Right hindlimb (tissue), 1 donor: Measurements from ENCODE around the gene DNAJC30.
"Not testable (repeated sequence)": the region's sequence is repeated elsewhere in the genome, so short reads cannot be mapped to it uniquely, and the experiment has no call there.

Experiments
- DNase-seq: peaks from one replicate; pipeline ENCODE4 v3.0.0-alpha.2; 2018

The DNAJC30 gene

DNA sequence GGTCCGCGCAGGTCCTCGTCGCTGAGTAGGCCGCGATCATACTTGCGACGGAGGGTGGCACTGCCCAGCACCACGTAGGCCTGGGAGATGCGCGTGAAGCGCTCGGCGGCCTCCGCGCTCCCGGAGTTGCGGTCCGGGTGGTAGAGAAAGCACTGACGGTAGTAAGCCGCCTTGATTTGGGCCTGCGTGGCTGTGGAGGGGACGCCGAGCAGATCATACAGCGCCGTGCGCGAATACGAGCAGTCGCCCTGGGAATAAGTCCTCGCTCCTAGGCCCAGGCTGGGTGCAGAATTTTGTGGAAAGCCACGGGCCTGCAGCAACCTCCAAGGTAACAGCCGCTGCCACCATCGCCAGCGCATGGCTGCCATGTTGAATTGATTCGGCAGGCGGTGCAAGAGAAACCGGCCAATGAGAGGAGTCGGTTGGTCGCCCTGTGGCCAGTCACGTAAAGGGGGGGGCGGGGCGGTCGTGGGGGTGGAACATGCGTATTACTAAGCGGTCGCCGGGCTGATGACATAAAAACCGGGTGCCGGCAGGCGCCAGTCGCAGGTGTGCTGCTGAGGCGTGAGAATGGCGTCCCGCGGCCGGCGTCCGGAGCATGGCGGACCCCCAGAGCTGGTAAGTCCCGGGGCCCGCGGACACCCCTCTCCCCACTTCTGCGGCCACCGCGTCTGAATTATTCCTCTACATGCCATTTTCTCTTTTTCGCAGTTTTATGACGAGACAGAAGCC is at the start of gene DNAJC30, which contains the start of gene BUD23:
DNAJC30 (minus strand) TSS at position 398 of the 732 bp plus-strand sequence; CDS start at position 368, 30 bp downstream.
BUD23 (plus strand) TSS at position 542 of the 732 bp plus-strand sequence; CDS start at position 571, 29 bp downstream.
- DNase-seq = peak; percentile 99

DNA sequence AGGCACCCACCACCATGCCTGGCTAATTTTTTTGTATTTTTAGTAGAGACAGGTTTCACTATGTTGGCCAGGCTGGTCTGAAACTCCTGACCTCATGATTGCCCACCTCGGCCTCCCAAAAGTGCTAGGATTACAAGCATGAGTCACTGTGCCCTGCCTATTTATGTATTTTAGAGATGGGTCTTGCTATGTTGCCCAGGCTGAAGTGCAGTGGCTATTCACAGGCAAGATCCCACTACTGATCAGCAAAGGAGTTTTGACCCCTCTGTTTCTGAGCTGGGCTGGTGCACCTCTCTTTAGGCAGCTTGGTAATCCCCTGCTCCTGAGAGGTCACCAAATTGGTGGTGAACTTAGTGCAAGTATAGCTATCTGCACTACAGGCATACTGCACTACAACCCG is 49.1 kb upstream of the DNAJC30 start:
- no peak for DNase-seq

DNA sequence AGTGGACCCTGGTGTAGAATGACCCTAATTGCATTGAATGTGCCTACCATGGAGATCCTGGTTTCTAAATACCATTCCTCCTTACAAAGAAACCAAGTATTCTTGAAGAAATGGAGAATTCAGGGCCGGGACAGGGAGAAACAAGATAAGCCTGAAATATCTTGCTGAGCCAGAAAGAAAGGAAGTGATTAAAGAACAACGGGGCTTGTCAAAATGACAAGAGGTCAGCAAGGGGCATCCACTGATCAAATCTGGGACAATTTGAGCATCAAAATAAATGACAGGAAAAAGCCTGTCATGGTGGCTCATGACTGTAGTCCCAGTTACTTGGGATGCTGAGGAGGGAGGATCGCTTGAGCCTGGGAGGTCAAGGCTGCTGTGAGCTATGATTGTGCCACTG is 47.2 kb upstream of the DNAJC30 start:
- no peak for DNase-seq

GRCh38 chr7:73728551-73728950 is 45.3 kb upstream of the DNAJC30 start:
- no peak for DNase-seq

DNA sequence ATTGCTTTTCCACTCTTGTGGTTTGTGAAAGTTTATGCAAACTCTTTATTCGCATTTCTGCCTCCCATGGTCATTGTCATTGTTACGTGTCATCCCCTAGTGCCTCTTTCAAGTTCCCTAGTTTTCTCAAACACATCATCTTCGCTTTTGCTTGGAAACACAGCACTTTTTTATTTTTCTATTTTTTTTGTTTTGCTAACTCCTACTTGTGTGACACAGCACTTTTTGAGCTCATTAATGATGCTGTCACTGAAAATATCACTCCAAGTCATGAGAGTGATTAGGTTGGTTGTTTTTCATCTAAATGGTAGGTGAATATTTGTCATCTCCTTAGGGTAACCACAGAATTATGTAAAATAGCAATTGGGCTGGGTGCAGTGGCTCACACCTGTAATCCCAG is 44.7 kb upstream of the DNAJC30 start:
- no peak for DNase-seq

GRCh38 chr7:73726083-73726466 is 42.8 kb upstream of the DNAJC30 start:
- no peak for DNase-seq

- no peak for DNase-seq
Measured at GRCh38 chr7:73723813-73724212, 40.6 kb upstream of the DNAJC30 start.

- peak; percentile 4 for DNase-seq
Measured at GRCh38 chr7:73722785-73723184, 39.5 kb upstream of the DNAJC30 start.

GRCh38 chr7:73722182-73722581 is 38.9 kb upstream of the DNAJC30 start:
- peak; percentile 6 for DNase-seq

DNA sequence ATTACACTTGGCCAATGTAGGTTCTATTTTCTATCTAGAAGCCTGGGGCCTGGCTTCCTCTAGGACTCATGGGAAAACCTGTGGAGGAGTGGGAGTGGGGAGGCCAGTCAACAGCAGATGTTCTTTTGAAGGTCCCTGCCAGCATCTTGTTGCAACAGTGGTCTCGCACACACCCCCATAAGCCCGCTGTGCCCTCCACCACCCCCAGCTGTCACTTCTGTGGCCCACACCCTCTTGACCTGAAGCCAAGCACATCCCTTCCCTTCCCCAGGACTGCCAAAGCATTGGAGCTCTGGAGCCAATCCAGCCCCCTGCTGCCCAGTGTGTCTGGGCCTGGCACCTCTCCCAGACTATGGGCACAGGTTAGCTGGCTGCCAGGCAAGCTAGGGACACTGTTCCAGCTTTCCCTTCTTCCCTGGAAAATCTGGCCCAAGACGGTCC is 38.1 kb upstream of the DNAJC30 start:
- DNase-seq = peak; percentile 87

DNA sequence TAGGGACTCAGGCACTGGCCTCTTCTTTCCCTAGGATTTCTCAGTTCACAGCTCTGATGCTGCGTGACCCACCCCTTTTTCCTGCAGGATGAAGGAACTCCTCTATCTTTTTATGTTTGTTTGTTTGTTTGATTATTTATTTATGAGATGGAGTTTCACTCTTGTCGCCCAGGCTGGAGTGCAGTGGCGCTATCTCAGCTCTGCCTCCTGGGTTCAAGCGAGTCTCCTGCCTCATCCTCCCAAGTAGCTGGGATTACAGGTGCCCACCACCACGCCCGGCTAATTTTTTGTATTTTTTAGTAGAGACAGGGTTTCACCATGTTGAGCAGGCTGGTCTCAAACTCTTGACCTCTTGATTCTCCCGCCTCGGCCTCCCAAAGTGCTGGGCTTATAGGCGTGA is 37.2 kb upstream of the DNAJC30 start:
- not testable (repeated sequence) for DNase-seq

- DNase-seq = no peak
Measured at GRCh38 chr7:73719806-73720169, 36.5 kb upstream of the DNAJC30 start.

DNA sequence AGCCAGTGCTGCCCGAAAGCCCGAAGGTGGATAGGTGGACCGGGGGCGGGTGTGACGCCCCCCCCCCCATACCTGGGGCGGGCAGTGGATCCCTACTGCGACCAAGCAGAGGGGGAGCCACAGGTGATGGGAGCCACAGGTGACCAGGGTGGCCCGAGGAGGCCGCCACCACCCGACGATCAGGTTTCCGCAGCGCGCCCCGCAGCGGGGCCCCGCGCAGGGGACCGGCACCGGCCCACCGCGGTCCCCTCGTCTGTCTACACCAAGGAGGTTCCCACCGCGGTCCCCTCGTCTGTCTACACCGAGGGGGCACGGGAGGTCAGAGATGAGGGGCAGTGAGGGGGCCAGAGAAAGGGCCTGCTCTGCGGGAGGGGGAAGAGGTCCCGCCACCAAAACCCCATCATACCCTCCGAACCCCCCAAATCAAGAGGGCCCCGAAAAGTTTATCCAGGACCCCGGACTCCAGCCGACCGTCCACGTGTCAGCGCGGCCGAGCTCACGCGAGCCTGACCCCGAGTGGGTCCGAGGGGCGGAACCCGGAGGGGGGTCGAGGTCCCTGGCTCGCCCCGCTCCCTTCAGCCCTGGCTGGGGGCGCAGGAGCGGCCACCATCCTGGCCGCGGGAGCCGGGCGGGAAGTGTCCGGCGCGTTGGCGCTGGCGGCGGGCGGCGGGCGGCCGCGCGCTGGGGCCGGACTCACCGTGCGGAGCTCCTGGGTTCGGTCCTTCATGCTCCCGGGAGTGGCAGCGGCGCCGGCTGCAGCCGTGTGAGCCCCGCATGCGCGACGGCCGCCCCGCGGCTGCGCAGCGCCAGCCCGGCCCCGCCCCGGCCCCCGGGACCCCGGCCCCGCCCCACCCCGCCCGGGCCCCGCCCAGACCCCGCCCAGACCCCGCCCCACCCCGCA is 35.9 kb upstream of the DNAJC30 start, which contains the start of gene STX1A:
STX1A (minus strand) TSS at position 765 of the 901 bp plus-strand sequence; CDS start at position 727, 38 bp downstream.
- peak; percentile 72 for DNase-seq

- DNase-seq = no peak
Measured at GRCh38 chr7:73718438-73718881, 35.2 kb upstream of the DNAJC30 start.

DNA sequence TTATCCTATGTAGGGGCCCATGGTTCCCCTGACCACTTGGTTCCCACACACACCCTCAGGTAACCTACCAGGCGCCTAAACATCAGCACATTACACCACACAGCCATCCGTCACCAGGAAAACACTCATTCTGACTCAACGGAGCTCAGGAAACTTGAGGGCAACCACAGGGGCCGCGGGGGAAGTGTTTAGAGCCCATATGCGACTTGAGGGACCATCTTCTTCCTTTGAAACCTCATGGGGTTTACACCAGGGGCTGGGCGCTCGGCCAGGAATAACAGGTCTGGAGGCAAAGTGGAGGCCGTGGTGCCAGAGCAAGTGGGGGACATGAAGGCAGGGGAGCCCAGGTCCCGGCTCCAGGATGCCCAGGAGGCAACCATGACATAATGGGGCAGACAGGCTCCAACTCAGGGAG is 34.7 kb upstream of the DNAJC30 start:
- DNase-seq = no peak

GRCh38 chr7:73717025-73717807 is 34.0 kb upstream of the DNAJC30 start:
- DNase-seq = peak; percentile 58

- DNase-seq = no peak
Measured at GRCh38 chr7:73716318-73716890, 33.2 kb upstream of the DNAJC30 start.

GRCh38 chr7:73715648-73716317 is 32.5 kb upstream of the DNAJC30 start:
- peak; percentile 82 for DNase-seq

DNA sequence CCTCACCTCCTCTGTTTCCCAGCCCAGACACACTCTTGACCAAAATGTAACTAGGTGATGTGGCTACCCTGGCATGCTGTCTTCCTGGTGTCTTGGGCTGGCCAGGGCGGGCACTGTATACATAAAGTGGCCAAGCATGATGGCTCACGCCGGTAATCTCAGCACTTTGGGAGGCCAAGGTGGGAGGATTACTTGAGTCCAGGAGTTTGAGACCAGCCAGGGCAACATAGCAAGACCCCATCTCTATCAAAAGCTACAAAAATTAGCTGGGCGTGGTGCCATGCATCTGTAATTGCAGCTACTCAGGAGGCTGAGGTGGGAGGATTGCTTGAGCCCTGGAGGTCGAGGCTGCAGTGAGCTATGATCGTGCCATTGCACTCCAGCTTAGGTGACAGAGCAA is 30.1 kb upstream of the DNAJC30 start:
- not testable (repeated sequence) for DNase-seq

GRCh38 chr7:73712773-73713172 is 29.5 kb upstream of the DNAJC30 start:
- DNase-seq = no peak

GRCh38 chr7:73708961-73709549 is 25.8 kb upstream of the DNAJC30 start:
- DNase-seq = no peak
